Measurements from ENCODE around the gene KRT17. TPM values are rescaled to one million over a fixed set of nuclear protein-coding genes. Genes with fewer than 3 reads are reported as not detected.

The KRT17 gene
- total RNA-seq, 4 donors from 2014 or later, result 37.6 TPM; not detected in 3

DNA sequence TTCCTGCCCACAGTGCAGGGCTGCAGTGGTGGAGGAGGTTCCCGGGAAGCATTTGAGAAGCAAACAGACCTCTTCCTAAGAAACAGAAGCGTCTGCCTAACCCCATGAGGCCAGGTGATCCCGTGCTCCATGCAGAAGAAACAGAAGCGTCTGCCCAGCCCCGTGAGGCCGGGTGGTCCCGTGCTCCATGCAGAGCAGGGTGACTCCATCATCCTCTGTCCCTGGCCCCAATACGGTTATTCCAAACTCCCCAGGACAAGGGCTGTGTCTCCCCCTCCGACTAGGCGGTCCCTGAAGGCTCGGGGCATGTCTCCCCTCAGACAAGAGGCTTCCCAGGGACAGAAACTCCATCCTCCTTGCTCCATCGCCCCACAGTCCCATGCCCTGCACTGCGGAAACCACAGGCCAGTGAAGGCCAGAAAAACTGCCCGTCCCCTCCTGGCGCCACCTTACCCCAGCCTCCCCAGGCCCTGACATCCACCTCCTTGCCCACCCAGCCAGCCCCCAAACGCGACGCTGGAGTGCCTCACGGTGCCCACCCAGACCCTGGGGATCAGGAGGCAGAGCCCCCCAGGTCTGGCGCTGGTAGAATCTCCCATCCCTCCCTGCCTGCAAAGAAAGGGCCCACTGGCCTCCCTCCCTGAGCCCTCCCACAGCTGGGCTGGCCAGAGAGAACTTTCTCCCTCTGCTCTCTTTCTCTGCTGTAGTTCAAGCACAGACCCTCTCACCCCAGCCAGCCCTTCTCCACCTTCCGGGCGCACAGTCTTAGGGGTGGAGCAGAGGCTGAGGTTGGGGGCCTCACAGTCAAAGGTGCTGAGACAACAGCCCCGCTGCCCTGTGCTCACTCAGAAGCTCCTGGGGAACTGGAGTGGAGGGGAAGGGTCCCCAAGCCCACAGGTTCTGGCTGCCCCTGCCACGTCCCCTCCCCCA lies 30.6 kb upstream of the KRT17 start:
- intact Hi-C loops (cut with DNase I; ENCODE audit: low total_unique reads) (no loop called here), in situ Hi-C loops (cut with MboI; ENCODE audit: low pct_ligation_motif_present in 1 of 4, low pct_unique_long_range_greater_than_20kb in 1 of 4, low sequenced_read_pairs in 3 of 4) (loop anchor here (25.0 kb wide), 2 partner anchors 843 to 1043 kb away; partner anchors contain the start of gene KRT10 (in 2 of the 4))
- Histone ChIP-seq H3K27me3 (no peaks in the 10 kb centered on the region), H3K4me1 (peaks cover 39 to 75% (median 65%) of the 10 kb centered on the region in 4 donors), H3K9me3 (no peaks in the 10 kb centered on the region), H3K27ac (peak overlapping the region; percentile 92 to 95 (median 92)), H3K36me3 (no peaks in the 10 kb centered on the region), H3K4me3 (no peak overlapping the region)
- TF ChIP-seq EP300 (IDR thresholded peaks at IDR 0.05; ENCODE audit: low read depth), result no peak
- TF ChIP-seq POLR2A (IDR thresholded peaks at IDR 0.05), result no peak
- no peak for TF ChIP-seq POLR2AphosphoS5 (IDR thresholded peaks at IDR 0.05)
- no peak for TF ChIP-seq CTCF (IDR thresholded peaks at IDR 0.05)
- DNase-seq, result no peak
- 57% methylated on average over 23 of the region's 24 CpGs; no CpG with 5 or more reads in 1 of the 2 donors for WGBS, 2 donors (ENCODE audit: low coverage in 1 of 2)

DNA sequence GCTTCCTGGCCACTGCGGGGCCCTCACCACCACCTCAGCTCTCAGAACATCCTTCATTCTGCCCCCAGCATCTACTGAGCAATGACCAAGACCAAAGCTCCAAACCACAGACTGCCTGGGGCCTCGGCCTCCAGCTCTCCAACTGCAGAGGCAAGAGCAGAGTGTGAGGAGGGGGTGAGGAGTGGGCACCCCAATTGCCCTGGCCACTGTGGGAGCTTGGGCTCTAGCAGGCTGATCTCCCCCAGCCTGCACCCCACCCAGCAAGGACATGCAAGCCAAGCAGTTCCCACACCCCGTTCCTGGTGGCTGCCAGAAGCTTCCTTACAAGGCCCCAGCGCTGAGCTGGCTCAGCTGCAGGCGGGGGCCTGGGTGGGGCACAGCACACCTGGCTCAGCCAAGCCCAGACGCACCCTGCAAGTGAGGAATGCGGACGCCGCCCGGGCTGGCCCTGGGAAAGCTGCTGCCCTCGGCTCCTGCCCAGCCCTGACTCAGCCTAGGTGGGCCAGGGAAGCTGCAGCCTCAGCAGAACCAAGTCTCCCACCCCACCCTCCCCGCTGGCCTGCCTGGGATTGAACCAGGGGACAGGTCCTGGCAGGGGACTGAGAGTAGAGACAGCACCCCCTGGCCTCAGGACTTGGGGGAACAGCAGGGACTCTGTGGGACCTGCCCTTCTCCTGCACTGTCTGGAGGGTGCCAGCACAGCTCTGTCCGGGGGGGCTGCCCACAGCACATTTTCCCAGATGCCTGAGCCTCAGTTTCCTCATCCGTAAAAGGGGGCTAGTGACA lies 29.7 kb upstream of the KRT17 start:
- Histone ChIP-seq H3K4me3 (no peak overlapping the region), H3K9me3 (no peaks in the 10 kb centered on the region), H3K36me3 (no peaks in the 10 kb centered on the region), H3K27me3 (no peaks in the 10 kb centered on the region), H3K4me1 (peaks cover 39 to 79% (median 65%) of the 10 kb centered on the region in 4 donors), H3K27ac (peak overlapping the region; percentile 92 to 95 (median 92))
- 51% methylated on average over 12 of the region's 14 CpGs; no CpG with 5 or more reads in 1 of the 2 donors for WGBS, 2 donors (ENCODE audit: low coverage in 1 of 2)
- intact Hi-C loops (cut with DNase I; ENCODE audit: low total_unique reads), result no loop called here
- DNase-seq, result peak; percentile 95
- in situ Hi-C loops (cut with MboI; ENCODE audit: low pct_ligation_motif_present in 1 of 4, low pct_unique_long_range_greater_than_20kb in 1 of 4, low sequenced_read_pairs in 3 of 4), result loop anchor here (25.0 kb wide), 2 partner anchors 842 to 1042 kb away; partner anchors contain the start of gene KRT10 (in 2 of the 4)
- TF ChIP-seq CTCF (IDR thresholded peaks at IDR 0.05), result no peak
- TF ChIP-seq POLR2A (IDR thresholded peaks at IDR 0.05), result peak; percentile 69
- peak; percentile 95 for TF ChIP-seq EP300 (IDR thresholded peaks at IDR 0.05; ENCODE audit: low read depth)
- TF ChIP-seq POLR2AphosphoS5 (IDR thresholded peaks at IDR 0.05), result peak; percentile 31 to 85 (median 84)

- H3K27ac ChIP-seq, result peak overlapping the region; percentile 92 to 95 (median 92)
- H3K9me3 ChIP-seq, result no peaks in the 10 kb centered on the region
- intact Hi-C loops (cut with DNase I; ENCODE audit: low total_unique reads) (no loop called here), in situ Hi-C loops (cut with MboI; ENCODE audit: low pct_ligation_motif_present in 1 of 4, low pct_unique_long_range_greater_than_20kb in 1 of 4, low sequenced_read_pairs in 3 of 4) (loop anchor here (25.0 kb wide), 2 partner anchors 841 to 1041 kb away; partner anchors contain the start of gene KRT10 (in 2 of the 4))
- TF ChIP-seq POLR2A (IDR thresholded peaks at IDR 0.05) (no peak), EP300 (IDR thresholded peaks at IDR 0.05; ENCODE audit: low read depth) (no peak), POLR2AphosphoS5 (IDR thresholded peaks at IDR 0.05) (no peak), CTCF (IDR thresholded peaks at IDR 0.05) (no peak)
- H3K36me3 ChIP-seq, result no peaks in the 10 kb centered on the region
- peaks cover 42 to 80% (median 69%) of the 10 kb centered on the region in 4 donors for H3K4me1 ChIP-seq
- H3K27me3 ChIP-seq, result no peaks in the 10 kb centered on the region
- no peak overlapping the region for H3K4me3 ChIP-seq
- DNase-seq, result no peak
- 94 to 100% methylated on average over 1 to 5 of the region's 5 CpGs for WGBS, 2 donors (ENCODE audit: low coverage in 1 of 2)
These were observed 29.0 kb upstream of the KRT17 start for GRCh38 chr17:41653421-41653820.
